AG10803 (cell line): ENCODE results near the gene PET117.
"Not testable (repeated sequence)": the region's sequence is repeated elsewhere in the genome, so short reads cannot be mapped to it uniquely, and the experiment has no call there.

ENCODE experiments used
- DNase-seq: peaks from one replicate; pipeline ENCODE4 v3.0.0; 2010; ENCODE audit warnings: low read depth
- H3K4me3 ChIP-seq: 2 replicates; pipeline ENCODE4 v1.5.1; 2011; ENCODE audit warnings: mild to moderate bottlenecking, low read length, control low read depth
- TF ChIP-seq, protein P1 (sequence below): conservative IDR thresholded peaks from 2 replicates; pipeline ENCODE4 v1.5.1; 2011; ENCODE audit warnings: mild to moderate bottlenecking, low read length, control low read depth, inconsistent platforms

PET117 gene

DNA sequence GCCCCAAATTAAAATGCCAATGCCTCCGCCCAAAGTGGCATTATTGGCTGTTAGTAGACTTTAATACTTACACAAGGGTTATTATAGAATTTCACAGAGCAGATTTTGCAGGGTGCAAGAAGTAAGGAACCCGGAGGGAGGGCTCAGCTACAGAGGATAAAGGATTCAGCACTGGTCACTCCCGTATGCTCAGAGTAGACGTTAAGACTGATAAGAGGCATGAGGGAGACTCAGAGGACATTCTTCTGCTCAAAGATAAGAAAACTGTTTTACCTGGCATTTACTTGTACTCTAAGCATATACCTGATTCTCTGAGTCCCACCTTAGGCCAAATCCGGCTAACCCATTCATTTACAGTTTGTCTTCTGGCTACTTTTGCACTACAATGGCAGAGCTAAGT, 43.5 kb upstream of the PET117 start:
- no peak overlapping the region for H3K4me3 ChIP-seq
- no peak for DNase-seq
- TF ChIP-seq, protein P1, sequence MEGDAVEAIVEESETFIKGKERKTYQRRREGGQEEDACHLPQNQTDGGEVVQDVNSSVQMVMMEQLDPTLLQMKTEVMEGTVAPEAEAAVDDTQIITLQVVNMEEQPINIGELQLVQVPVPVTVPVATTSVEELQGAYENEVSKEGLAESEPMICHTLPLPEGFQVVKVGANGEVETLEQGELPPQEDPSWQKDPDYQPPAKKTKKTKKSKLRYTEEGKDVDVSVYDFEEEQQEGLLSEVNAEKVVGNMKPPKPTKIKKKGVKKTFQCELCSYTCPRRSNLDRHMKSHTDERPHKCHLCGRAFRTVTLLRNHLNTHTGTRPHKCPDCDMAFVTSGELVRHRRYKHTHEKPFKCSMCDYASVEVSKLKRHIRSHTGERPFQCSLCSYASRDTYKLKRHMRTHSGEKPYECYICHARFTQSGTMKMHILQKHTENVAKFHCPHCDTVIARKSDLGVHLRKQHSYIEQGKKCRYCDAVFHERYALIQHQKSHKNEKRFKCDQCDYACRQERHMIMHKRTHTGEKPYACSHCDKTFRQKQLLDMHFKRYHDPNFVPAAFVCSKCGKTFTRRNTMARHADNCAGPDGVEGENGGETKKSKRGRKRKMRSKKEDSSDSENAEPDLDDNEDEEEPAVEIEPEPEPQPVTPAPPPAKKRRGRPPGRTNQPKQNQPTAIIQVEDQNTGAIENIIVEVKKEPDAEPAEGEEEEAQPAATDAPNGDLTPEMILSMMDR: no peak

DNA sequence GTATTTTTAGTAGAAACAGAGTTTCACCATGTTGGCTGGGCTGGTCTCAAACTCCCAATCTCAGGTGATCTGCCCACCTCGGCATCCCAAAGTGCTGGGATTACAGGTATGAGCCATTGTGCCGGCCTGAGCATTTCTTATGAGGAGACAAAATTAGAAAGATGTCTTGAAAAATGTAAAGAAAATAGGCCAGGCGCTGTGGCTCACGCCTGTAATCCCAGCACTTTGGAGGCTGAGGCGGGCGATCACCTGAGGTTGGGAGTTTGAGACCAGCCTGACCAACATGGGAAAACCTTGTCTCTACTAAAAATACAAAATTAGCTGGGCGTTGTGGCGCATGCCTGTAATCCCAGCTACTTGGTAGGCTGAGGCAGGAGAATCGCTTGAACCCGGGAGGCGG, 37.1 kb upstream of the PET117 start:
- not testable (repeated sequence) for H3K4me3 ChIP-seq, DNase-seq

DNA sequence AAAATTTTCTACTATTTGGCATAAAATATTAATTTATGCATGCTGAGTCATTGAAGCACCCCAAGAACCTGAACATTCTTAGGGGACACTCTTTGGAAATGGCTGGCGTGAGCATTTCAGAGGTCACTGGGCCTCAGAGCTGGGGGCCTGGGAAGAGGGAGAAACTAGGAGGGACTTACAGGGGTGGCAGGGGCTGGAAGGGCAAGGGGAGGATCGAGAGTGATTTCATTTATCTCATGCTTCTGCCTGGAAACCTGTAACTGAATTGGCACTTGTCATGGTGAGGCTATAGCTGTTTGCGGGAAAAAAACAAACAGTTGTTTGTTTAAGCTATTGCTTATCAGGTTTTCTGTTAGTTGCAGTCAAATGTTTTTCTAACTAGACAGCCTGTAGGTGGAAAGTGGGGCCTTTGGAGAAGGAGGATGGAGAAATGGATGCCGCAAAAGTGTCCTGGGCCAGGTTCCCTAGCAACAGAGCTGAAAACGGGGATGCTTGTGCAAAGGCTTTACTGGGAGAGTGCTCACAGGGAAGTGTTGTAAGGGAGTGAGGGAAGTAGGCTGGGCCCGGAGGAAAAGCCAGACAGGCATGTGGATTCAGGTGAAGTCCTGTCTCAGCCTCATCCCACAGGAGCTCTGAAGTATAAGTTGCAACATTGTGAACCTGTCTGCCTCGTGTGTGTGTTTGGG, 36.4 kb upstream of the PET117 start:
- no peak overlapping the region for H3K4me3 ChIP-seq
- TF ChIP-seq, protein P1: no peak
- DNase-seq: no peak

GRCh38 chr20:18103497-18103896, 34.2 kb upstream of the PET117 start:
- TF ChIP-seq, protein P1: no peak
- H3K4me3 ChIP-seq: no peak overlapping the region
- DNase-seq: no peak

DNA sequence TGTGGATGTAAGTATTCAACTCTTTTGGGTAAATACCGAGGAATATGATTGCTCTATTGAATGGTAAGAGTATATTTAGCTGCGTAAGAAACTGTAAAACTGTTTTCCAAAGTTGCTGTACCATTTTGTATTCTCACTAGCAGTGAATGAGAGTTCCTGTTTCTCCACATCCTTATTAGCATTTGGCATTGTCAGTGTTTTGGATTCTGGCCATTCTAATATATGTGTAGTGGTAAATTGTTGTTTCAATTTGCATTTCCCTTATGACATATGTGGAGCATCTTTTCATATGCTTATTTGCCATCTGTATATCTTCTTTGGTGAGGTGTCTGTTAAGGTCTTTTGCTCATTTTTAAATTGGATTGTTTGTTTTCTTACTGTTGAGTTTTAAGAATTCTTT, 29.3 kb upstream of the PET117 start:
- DNase-seq: no peak
- no peak overlapping the region for H3K4me3 ChIP-seq
- TF ChIP-seq, protein P1: no peak

- DNase-seq, H3K4me3 ChIP-seq: not testable (repeated sequence)
These were observed 9.1 kb upstream of the PET117 start for GRCh38 chr20:18128574-18128973.

GRCh38 chr20:18132663-18133062, 5.0 kb upstream of the PET117 start:
- H3K4me3 ChIP-seq: no peak overlapping the region
- TF ChIP-seq, protein P1: no peak
- DNase-seq: no peak

DNA sequence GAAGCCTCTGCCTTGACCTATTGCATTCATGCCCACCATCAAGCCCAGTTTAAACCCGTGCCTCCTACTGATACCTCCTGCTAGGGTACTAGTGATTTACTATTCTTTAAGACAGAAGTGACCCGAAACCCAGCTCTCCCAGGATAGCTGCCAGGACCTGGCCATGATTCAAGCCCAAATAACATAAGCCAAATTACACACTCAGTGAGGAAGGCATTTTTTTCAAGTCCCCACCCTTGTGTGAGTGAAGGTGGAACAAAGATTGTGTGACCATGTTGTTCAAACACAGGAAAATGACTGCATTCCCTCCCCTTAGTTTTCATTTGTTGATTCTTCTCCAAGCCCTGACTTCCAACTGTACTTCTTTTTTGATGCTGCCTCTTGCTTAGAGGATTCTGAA, 3.7 kb upstream of the PET117 start:
- H3K4me3 ChIP-seq: no peak overlapping the region
- TF ChIP-seq, protein P1: no peak
- DNase-seq: no peak
